Coronary artery (tissue), 2 donors: ENCODE measurements around the gene NHERF1.

Source experiments
- DNase-seq: peaks from one replicate; pipeline ENCODE4 v3.0.0-alpha.2; 2017; ENCODE audit warnings: low spot score
- H3K27ac ChIP-seq, 2 donors: fragments of 200-600 bp; sonication (generic); one replicate each; pipeline ENCODE4 v1.5.1; 2016 to 2019
- H3K4me3 ChIP-seq: fragments of 200-600 bp; sonication (generic); 2 replicates; pipeline ENCODE4 v1.5.1; 2016; ENCODE audit warnings: mild to moderate bottlenecking, moderate library complexity
- CTCF ChIP-seq: fragments of 200-600 bp; sonication (generic); IDR thresholded peaks from one replicate; pipeline ENCODE4 v1.5.1; 2019; ENCODE audit warnings: antibody characterized with exemption

Gene NHERF1

DNA sequence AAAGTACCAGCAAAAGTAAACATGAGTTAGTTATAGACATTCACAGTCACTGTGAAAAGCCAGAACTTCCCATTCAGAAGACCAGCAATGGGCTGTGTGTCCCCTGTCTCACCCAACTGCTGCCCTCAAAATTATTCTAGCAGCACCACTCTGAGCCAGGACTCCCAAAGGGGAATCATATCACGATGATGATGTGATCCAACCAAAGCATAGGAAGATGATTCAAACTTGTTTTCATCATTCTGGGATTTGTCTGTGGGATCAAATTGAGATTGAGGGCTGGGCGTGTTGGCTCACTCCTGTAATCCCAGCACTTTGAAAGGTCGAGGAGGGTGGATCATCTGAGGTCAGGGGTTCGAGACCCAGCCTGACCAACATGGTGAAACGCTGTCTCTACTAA, 34.1 kb downstream of the NHERF1 start:
- DNase-seq: no peak
- Histone ChIP-seq H3K27ac (no peak overlapping the region), H3K4me3 (no peak overlapping the region)
- TF ChIP-seq CTCF: no peak

- no peak overlapping the region for H3K27ac ChIP-seq
- no peak for TF ChIP-seq CTCF
Measured at GRCh38 chr17:74784125-74784810, 35.8 kb downstream of the NHERF1 start.

GRCh38 chr17:74785096-74785980, 36.9 kb downstream of the NHERF1 start:
- no peak overlapping the region for H3K27ac ChIP-seq
- no peak for DNase-seq
- no peak overlapping the region for H3K4me3 ChIP-seq
- no peak for TF ChIP-seq CTCF

More at GRCh38 chr17:74784125-74784810, 35.8 kb downstream of the NHERF1 start:
- H3K4me3 ChIP-seq: no peak overlapping the region
- DNase-seq: no peak

DNA sequence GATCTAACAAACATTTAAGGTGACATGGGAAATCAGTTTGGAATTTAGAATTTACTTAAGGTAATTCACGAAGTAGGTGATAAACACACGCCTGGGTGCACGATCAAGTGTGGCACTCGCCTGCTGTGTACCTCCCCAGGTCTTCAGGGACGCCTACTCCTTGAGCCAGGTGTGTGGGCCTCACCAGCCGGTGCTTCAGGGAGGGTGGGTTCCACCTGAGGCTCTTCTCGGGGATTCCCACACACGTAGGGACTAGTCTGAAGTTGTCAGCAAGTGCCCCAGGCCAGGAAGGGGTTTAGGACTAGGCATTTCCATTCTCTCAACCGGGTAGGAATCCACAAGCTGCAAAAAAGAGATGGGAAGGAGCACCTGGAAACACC, 37.5 kb downstream of the NHERF1 start:
- H3K27ac ChIP-seq: no peak overlapping the region
- H3K4me3 ChIP-seq: no peak overlapping the region
- TF ChIP-seq CTCF: no peak
- no peak for DNase-seq

GRCh38 chr17:74786431-74787055, 38.1 kb downstream of the NHERF1 start:
- no peak for DNase-seq
- no peak for TF ChIP-seq CTCF
- peak overlapping the region in 1 of 2 donors; percentile 41 for H3K27ac ChIP-seq
- H3K4me3 ChIP-seq: no peak overlapping the region

- no peak for DNase-seq
- no peak for TF ChIP-seq CTCF
- Histone ChIP-seq H3K27ac (no peak overlapping the region), H3K4me3 (no peak overlapping the region)
Measured at GRCh38 chr17:74790161-74791058, 42.0 kb downstream of the NHERF1 start.
